Measurements from ENCODE around the gene FUT6.
"Not testable (repeated sequence)": the region's sequence is repeated elsewhere in the genome, so short reads cannot be mapped to it uniquely, and the experiment has no call there.

The FUT6 gene

GRCh38 chr19:5839065-5840017, at the start of gene FUT6:
Gene FUT6, minus strand, starts transcription at chr19:5839702. Its CDS starts 7,135 bp downstream, at chr19:5832567.
- no peak for DNase-seq

- DNase-seq, result not testable (repeated sequence)
These were observed 44.7 kb upstream of the FUT6 start for GRCh38 chr19:5884065-5884811.

- not testable (repeated sequence) for DNase-seq
These were observed 43.8 kb upstream of the FUT6 start for GRCh38 chr19:5883157-5883873.

GRCh38 chr19:5882421-5882968, 43.0 kb upstream of the FUT6 start:
- no peak for DNase-seq

- DNase-seq, result no peak
These were observed 42.2 kb upstream of the FUT6 start for GRCh38 chr19:5881543-5882299.

- no peak for DNase-seq
These were observed 41.1 kb upstream of the FUT6 start for GRCh38 chr19:5880604-5881078.

GRCh38 chr19:5880196-5880595, 40.7 kb upstream of the FUT6 start:
- no peak for DNase-seq

- no peak for DNase-seq
These were observed 38.4 kb upstream of the FUT6 start for GRCh38 chr19:5877882-5878281.

GRCh38 chr19:5877427-5877826, 37.9 kb upstream of the FUT6 start:
- DNase-seq, result no peak

GRCh38 chr19:5874496-5874895, 35.0 kb upstream of the FUT6 start:
- not testable (repeated sequence) for DNase-seq

GRCh38 chr19:5873617-5874199, 34.2 kb upstream of the FUT6 start:
- DNase-seq, result no peak

- no peak for DNase-seq
These were observed 31.5 kb upstream of the FUT6 start for GRCh38 chr19:5870986-5871394.

GRCh38 chr19:5867201-5868136, 28.0 kb upstream of the FUT6 start:
- DNase-seq, result no peak

GRCh38 chr19:5865772-5866171, 26.3 kb upstream of the FUT6 start:
- DNase-seq, result no peak

GRCh38 chr19:5864725-5865486, 25.4 kb upstream of the FUT6 start:
- DNase-seq, result no peak

- DNase-seq, result no peak
These were observed 24.7 kb upstream of the FUT6 start for GRCh38 chr19:5864013-5864720.

- no peak for DNase-seq
These were observed 23.6 kb upstream of the FUT6 start for GRCh38 chr19:5863030-5863665.
